Breast epithelium (tissue), 4 donors: ENCODE data around the gene BANF1. TPM values are rescaled to one million over a fixed set of nuclear protein-coding genes. Genes with fewer than 3 reads are reported as not detected.

Experiments used
- DNase-seq, 2 donors: peaks; one replicate each; pipeline ENCODE4 v3.0.0-alpha.2; 2019; ENCODE audit warnings: low spot score in 2 of 2
- H3K27ac ChIP-seq, 2 donors: fragments of 200-600 bp; sonication (generic) in 1 of 2; one replicate each; pipeline ENCODE4 v1.5.1; 2016 to 2019; ENCODE audit warnings: mild to moderate bottlenecking in 1 of 2
- H3K27me3 ChIP-seq, 2 donors: fragments of 200-600 bp; sonication (generic) in 1 of 2; one replicate each; pipeline versions ENCODE4 v1.5.1 to v1.6.0; 2017 to 2019; ENCODE audit warnings: control low read depth in 1 of 2, mild to moderate bottlenecking in 1 of 2
- H3K36me3 ChIP-seq: fragments of 200-600 bp; one replicate; pipeline ENCODE4 v1.5.1; 2019
- H3K4me1 ChIP-seq, 2 donors: fragments of 200-600 bp; sonication (generic); one replicate each; pipeline ENCODE4 v1.5.1; 2016 to 2019; ENCODE audit warnings: control low read depth in 1 of 2
- H3K4me3 ChIP-seq, 3 donors: fragments of 200-600 bp; sonication (generic); 1 replicate in 2 of 3; 2 replicates in 1 of 3; pipeline ENCODE4 v1.5.1; 2016 to 2019; ENCODE audit warnings: mild to moderate bottlenecking in 3 of 3, moderate library complexity in 2 of 3
- H3K9me3 ChIP-seq, 2 donors: fragments of 200-600 bp; sonication (generic) in 1 of 2; one replicate each; pipeline ENCODE4 v1.5.1; 2016 to 2019; ENCODE audit warnings: control low read depth in 1 of 2
- CTCF ChIP-seq, 3 donors: fragments of 450-650 bp; IDR thresholded peaks; one replicate each; pipeline ENCODE4 v1.5.1; 2016 to 2017; ENCODE audit warnings: antibody characterized with exemption in 3 of 3, mild to moderate bottlenecking in 3 of 3, moderate library complexity in 3 of 3
- POLR2A ChIP-seq: fragments of 450-650 bp; IDR thresholded peaks from one replicate; pipeline ENCODE4 v1.6.1; 2016; ENCODE audit warnings: antibody characterized with exemption, mild to moderate bottlenecking, moderate library complexity
- POLR2AphosphoS5 ChIP-seq, 3 donors: sonication (generic); formaldehyde crosslinking; IDR thresholded peaks; one replicate each; pipeline ENCODE4 v1.6.1; 2017; ENCODE audit warnings: antibody characterized with exemption in 3 of 3
- intact Hi-C: fragments of 100-400 bp; cut with DNase I; formaldehyde crosslinking; loops from one replicate; pipeline ENCODE4 v1.15.1; 2023; ENCODE audit warnings: low total_unique reads
- total RNA-seq, 3 donors: library from RNA; depleted of rRNA; stranded (reverse); fragments of >200 nt; gene quantifications; one replicate each; pipeline ENCODE4 v1.1.0, GENCODE V29; 2016

BANF1 gene
- total RNA-seq, 3 donors from 2014 or later: 15.7 to 42.0 (median 37.4) TPM

DNA sequence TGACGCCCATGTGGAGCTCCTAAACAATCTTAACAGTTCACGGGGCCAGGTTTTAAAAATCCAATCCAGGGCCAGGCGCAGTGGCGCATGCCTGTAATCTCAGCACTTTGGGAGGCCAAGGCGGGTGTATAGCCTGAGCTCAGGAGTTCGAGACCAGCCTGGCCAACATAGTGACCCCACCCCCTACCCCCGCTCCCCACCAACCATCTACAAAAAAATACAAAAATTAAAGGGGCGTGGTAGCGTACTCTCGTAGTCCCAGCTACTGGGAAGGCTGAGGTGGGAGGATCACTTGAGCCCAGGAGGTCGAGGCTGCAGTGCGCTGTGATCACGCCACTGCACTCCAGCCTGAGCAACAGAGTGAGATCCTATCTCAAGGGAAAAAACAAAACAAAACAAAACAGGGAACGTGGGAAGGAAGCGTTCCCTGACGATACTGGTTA, 41.5 kb upstream of the BANF1 start:
- peak overlapping the region; percentile 91 for H3K27ac ChIP-seq
- no peaks in the 10 kb centered on the region for H3K9me3 ChIP-seq
- peaks cover 15 to 16% of the 10 kb centered on the region in 2 donors for H3K4me1 ChIP-seq
- DNase-seq: no peak
- H3K36me3 ChIP-seq: peaks cover 5% of the 10 kb centered on the region
- H3K4me3 ChIP-seq: peak overlapping the region; percentile 90 to 100 (median 99)
- H3K27me3 ChIP-seq: peaks cover 0 to under 1% of the 10 kb centered on the region in 2 donors
- no peak for TF ChIP-seq CTCF (IDR thresholded peaks at IDR 0.05)
- TF ChIP-seq POLR2AphosphoS5 (IDR thresholded peaks at IDR 0.05): no peak
- no peak for TF ChIP-seq POLR2A
- intact Hi-C loops: loop anchor here (10.0 kb wide), 1 partner anchor 76 kb away; the partner anchor contains the start of gene FIBP

GRCh38 chr11:65961267-65962140, 40.8 kb upstream of the BANF1 start, which contains the start of gene SART1:
SART1 (plus strand) TSS chr11:65961734; CDS start chr11:65961781, 47 bp downstream.
- Histone ChIP-seq H3K27ac (peak within 1 kb of the TSS; percentile 91), H3K27me3 (no peaks in the 10 kb centered on the region), H3K4me1 (peaks cover 15 to 16% of the 10 kb centered on the region in 2 donors), H3K36me3 (peaks cover 6% of the 10 kb centered on the region), H3K9me3 (no peaks in the 10 kb centered on the region), H3K4me3 (peak within 1 kb of the TSS; percentile 90 to 100 (median 99))
- intact Hi-C loops: loop anchor here (10.0 kb wide), 1 partner anchor 77 kb away; the partner anchor contains the start of gene FIBP
- peak; percentile 95 for DNase-seq
- TF ChIP-seq POLR2AphosphoS5 (IDR thresholded peaks at IDR 0.05) (peak; percentile 77 to 93 (median 79)), POLR2A (peak; percentile 59), CTCF (IDR thresholded peaks at IDR 0.05) (no peak)

GRCh38 chr11:65962141-65962564, 40.1 kb upstream of the BANF1 start:
- H3K36me3 ChIP-seq: peaks cover 13% of the 10 kb centered on the region
- no peak for DNase-seq
- intact Hi-C loops: loop anchor here (10.0 kb wide), 1 partner anchor 77 kb away; the partner anchor contains the start of gene FIBP
- H3K27me3 ChIP-seq: no peaks in the 10 kb centered on the region
- H3K4me3 ChIP-seq: peak overlapping the region; percentile 90 to 100 (median 99)
- H3K9me3 ChIP-seq: no peaks in the 10 kb centered on the region
- peak overlapping the region; percentile 91 for H3K27ac ChIP-seq
- TF ChIP-seq POLR2AphosphoS5 (IDR thresholded peaks at IDR 0.05): no peak
- TF ChIP-seq CTCF (IDR thresholded peaks at IDR 0.05): no peak
- TF ChIP-seq POLR2A: no peak
- peaks cover 15 to 16% of the 10 kb centered on the region in 2 donors for H3K4me1 ChIP-seq

GRCh38 chr11:65964906-65965305, 37.4 kb upstream of the BANF1 start:
- Histone ChIP-seq H3K36me3 (peaks cover 15% of the 10 kb centered on the region), H3K27ac (no peak overlapping the region), H3K9me3 (no peaks in the 10 kb centered on the region), H3K27me3 (no peaks in the 10 kb centered on the region), H3K4me1 (peaks cover 15 to 16% of the 10 kb centered on the region in 2 donors), H3K4me3 (no peak overlapping the region)
- TF ChIP-seq POLR2A (no peak), CTCF (IDR thresholded peaks at IDR 0.05) (no peak), POLR2AphosphoS5 (IDR thresholded peaks at IDR 0.05) (no peak)
- no peak for DNase-seq
- intact Hi-C loops: loop anchor here (10.0 kb wide), 1 partner anchor 80 kb away; the partner anchor contains the start of gene FIBP
